Sciatic nerve (tissue), 2 donors: Measurements from ENCODE around the gene LONRF3. TPM values are rescaled to one million over a fixed set of nuclear protein-coding genes. Genes with fewer than 3 reads are reported as not detected.

Source experiments
- ATAC-seq: fragments of 200-7000 bp; cut with Tn5 transposase; one replicate; pipeline ENCODE4 v1.9.1; 2020; ENCODE audit warnings: mild to moderate bottlenecking, moderate library complexity
- DNase-seq: peaks from one replicate; pipeline ENCODE4 v3.0.0-alpha.2; 2020; ENCODE audit warnings: low spot score
- intact Hi-C: fragments of 100-400 bp; cut with DNase I; formaldehyde crosslinking; loops from one replicate; pipeline ENCODE4 v1.14.2; 2022
- total RNA-seq: library from RNA; stranded (reverse); fragmentation: NEBNext Ultra II Directional; extraction: Animal tissue kit (Norgen Biotek cat#: 25700); gene quantifications from one replicate; pipeline ENCODE4 v1.2.1, GENCODE V29; 2021
- donor health status: DM: no; HTN: no; CAD: no.
- donor health status: DM: no; HTN: no; CAD: no.

The LONRF3 gene
- 5.9 TPM for total RNA-seq

DNA sequence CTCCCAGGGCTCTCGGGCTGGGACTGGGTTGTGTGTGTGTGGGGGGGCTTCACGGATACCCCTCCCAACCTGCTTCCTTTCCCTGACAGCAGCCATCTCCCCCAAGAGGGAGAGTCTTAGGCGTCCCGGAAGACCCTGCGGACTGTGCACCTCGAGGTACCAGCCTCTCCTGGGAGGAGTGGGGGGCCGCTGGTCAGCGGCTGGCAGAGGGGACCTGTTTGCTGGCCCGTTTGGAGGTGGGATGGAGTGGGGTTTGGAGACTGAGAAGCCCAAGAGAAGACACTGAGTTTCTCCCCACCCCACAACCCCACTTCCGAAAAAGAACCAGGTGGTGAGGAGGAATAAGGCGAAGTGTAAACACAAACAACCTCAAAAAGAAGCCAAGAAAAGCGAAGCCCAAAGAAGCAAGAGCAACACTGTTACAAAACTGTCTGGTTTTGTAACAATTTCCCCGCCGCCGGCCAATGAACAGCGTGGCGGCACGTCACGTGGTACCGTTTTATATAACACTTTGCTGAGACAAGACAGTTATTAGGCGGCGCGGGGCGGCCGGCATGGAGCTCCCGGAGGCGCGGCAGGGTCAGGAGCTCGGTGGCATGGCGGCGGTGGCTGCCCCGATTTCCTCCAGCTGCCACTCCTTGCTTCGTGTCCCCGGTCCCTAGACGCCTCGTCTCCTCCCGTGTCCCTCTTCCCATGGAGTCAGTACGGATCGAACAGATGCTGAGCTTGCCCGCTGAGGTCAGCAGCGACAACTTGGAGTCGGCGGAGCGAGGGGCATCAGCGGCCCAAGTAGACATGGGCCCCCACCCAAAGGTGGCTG, at the start of gene LONRF3:
Gene LONRF3 (plus strand): TSS at position 531 of the 820 bp plus-strand sequence. CDS start 163 bp downstream, at position 694.
- intact Hi-C loops: no loop called here
- DNase-seq (peak; percentile 87), ATAC-seq (peak; percentile 85)

DNA sequence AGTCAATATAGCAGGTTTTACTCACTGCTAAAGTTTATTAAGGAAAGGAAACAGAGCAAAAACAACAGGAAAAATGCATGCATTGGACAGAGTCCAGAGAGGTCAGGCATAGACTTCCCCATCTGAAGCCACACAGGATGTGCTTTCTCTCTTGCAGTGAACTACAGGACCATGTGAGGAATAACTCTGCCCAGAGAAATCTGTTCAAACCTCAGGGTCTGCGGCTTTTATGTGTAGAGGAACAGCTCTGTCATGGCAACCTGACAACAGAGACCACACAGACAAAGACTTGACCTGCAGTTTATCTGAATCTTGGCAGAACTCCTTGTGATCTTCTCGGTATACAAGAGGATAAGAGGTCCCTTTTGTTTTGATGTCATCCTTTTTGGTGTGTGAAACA, 46.3 kb upstream of the LONRF3 start:
- intact Hi-C loops: no loop called here
- peak; percentile 36 for ATAC-seq

DNA sequence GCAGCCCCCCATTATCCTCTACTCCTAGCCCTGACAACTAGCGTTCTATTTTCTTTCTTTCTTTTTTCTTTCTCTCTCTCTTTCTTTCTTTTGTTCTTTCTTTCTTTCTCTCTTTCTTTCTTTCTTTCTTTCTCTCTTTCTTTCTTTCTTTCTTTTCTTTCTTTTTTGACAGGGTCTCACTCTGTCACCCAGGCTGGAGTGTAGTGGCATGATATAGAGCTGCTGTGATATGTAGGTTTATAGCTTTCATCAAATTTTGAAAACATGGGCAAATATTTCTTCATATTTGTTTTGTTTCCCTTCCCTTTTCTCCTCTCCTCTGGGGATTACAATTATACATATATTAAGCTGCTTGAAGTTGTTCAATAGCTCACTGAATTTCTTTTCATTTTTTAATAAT, 39.1 kb upstream of the LONRF3 start:
- ATAC-seq (no peak), DNase-seq (no peak)
- intact Hi-C loops: no loop called here

More for the DNA sequence above, 46.3 kb upstream of the LONRF3 start:
- no peak for DNase-seq

DNA sequence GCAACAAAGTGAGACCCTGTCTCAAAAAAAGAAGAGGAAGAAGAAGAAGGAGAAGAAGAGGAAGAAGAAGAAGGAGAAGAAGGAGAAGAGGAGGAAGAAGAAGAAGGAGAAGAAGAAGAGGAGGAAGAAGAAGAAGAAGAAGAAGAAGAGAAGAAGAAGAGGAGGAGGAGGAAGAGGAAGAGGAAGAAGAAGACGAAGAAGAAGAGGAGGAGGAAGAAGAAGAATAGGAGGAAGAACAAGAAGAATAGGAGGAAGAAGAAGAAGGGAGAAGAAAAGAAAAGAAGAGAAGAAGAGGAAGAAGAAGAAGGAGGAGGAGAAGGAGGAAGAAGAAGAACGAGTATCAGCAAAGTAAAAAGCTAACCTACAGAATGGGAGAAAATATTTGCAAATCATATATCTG, 33.3 kb upstream of the LONRF3 start:
- DNase-seq (no peak), ATAC-seq (no peak)
- intact Hi-C loops: no loop called here

DNA sequence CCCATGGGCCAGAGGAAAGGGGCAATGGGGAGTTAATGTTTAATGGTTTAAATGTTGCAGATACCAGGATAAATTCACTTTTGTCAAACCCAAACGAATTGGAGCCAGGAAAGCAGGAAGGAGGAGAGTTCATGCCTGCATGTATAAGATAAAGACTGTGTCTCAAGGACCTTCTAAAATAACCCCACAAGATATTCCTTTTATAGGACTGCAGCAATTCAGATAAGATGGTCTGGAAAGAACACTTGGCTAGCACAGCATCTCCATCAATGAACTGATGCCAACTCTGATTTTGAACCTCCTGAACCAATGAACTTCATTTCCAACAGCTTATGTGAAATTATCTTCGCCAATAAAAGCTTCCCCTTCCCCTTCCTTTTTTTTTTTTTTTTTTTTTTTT, 31.3 kb upstream of the LONRF3 start:
- ATAC-seq: no peak
- intact Hi-C loops: no loop called here
- no peak for DNase-seq

DNA sequence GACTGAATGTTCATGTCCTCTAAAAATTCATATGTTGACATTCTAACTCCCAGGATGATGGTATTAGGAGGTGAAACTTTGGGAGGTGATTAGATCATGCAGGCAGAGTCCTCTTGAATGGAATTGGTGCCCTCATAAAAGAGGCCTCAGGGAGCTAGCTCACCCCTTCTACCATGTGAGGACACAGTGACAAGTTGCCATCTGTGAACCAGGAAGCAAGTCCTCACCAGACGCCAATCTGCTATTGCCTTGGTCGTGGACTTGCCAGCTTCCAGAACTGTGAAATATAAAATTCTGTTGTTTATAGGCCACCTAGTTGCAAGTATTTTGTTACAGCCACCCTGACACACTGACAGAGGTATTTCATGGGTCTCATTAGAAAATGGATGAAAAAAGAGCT, 28.5 kb upstream of the LONRF3 start:
- no peak for ATAC-seq

DNA sequence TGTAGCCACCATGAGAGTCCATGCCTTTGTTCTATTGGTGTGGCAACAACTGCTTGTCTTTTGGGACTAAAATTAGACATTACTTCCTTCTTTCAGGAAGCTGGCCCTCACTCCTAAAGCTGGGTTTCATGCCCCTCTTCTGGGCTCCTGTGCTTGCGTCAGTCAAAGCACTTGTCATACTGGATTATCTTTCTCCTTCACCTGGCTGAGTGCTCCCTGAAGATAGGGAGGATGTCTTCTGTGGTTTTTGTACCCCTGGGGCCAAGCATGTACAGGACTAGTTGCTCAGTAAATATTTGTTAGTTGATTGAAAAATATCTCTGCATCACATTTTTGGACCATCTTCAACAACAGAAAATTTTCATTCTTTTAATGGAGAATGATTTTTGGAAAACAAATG, 26.1 kb upstream of the LONRF3 start:
- ATAC-seq: no peak
- intact Hi-C loops: no loop called here
- DNase-seq: no peak

More for the DNA sequence above, 28.5 kb upstream of the LONRF3 start:
- DNase-seq: no peak
- intact Hi-C loops: no loop called here

- no peak for ATAC-seq
- intact Hi-C loops: no loop called here
- DNase-seq: no peak
Measured at GRCh38 chrX:118961866-118962560, 12.4 kb upstream of the LONRF3 start.

DNA sequence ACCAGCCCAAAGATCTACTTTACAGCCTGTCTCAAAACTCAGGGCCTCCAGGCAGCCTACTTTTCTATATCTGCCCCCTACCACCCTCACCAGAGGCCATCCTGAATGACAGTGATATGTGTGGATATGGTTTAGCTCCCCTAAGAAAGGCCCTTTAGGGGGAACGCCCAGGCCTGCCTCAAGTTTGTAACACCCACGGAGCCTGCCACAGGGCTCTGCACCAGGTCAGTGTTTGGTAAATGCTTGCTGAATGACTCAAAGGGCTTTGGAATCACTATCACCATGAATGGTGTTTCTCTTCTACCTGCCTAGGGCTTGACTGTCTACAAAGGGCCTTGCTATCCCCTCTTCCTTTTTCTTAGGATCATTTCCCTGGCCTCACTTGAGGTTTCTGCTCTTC, 11.3 kb upstream of the LONRF3 start:
- ATAC-seq: no peak
- no peak for DNase-seq
- intact Hi-C loops: no loop called here

DNA sequence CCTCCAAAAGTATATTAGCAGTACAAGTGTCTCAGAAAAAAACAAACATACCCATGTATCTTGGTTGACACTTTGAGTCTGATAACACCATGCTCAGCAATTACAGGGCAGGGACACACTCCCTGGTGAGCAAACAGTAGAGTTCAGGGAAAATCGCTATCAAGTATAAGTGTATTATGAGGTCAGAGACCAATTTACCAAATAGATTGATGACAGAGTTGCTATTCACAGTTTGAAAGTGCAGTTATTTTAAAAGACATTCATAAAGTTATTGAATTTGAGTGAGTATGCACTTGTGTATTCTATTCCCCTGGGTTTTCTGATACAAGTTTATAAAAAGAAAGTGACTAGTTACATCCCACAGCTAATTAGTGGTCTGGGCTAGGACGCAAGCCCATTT, 10.2 kb upstream of the LONRF3 start:
- ATAC-seq (no peak), DNase-seq (no peak)
- intact Hi-C loops: no loop called here

DNA sequence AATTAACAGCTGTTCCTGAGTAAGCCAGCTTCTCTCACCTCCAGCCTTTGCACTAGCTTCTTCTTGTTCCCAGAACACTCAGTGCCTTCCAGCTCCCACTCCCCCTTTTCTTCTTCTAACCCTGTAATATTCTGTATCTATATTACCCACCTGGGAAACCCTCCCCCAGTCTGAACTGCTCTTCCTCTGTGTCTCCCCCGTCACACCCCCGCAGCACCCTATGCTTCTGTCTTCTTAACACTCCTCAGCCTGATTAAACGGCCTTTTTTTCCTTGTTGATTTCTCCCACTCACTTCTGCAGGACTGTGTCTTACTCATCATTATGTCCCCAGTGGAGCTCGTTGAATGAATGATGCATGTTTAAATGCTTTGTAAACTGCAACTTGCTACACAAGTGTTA, 9.0 kb upstream of the LONRF3 start:
- no peak for DNase-seq
- intact Hi-C loops: no loop called here
- no peak for ATAC-seq

- intact Hi-C loops: no loop called here
- no peak for ATAC-seq
- DNase-seq: no peak
Measured at GRCh38 chrX:118968031-118968430, 6.4 kb upstream of the LONRF3 start.

- intact Hi-C loops: no loop called here
- no peak for ATAC-seq
- DNase-seq: no peak
Measured at GRCh38 chrX:118971552-118971951, 2.9 kb upstream of the LONRF3 start.

GRCh38 chrX:118973389-118974087, 880 bp upstream of the LONRF3 start:
- intact Hi-C loops: no loop called here
- peak; percentile 63 for DNase-seq
- ATAC-seq: peak; percentile 49

GRCh38 chrX:118974908-118975671, 672 bp downstream of the LONRF3 start:
- DNase-seq: peak; percentile 63
- peak; percentile 5 for ATAC-seq
- intact Hi-C loops: no loop called here

- peak; percentile 83 for DNase-seq
- intact Hi-C loops: no loop called here
- ATAC-seq: peak; percentile 92
Measured at GRCh38 chrX:118975831-118976598, 1.6 kb downstream of the LONRF3 start.

DNA sequence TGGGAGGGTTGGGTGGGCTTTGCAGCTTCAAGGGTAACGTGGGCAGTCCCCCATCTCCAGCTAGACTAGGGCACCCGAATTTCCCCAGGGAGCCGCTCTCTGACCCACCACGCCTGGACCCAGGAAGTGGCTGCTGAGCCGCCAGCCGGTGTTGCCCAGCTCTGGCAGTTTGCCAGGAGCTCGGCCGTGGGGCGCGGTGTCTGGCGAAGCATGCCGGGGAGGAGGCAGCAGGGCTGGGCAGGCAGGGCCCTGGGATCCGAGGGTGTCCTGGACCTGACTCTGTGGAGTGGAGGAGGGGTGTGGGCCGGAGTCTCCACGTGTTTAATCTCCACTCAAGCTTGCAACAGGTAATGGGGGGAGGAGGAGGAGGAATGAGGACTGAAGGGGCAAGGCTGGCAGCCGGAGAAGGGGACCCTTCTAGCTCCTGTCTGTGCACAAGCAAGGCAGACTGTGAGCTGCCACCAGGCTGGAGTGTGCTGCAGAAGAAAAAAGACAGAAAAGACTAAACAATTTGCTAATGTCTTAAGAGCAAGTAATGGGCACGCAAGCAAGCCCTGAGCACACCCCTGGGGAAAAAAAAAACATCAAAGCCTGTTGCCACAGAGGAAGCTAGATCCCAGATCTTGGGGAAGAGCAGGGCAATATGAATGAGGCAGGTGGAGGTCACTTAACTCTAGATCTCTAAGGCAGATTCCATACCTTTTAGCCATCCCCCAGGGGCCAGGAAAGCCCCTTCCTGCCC, 2.4 kb downstream of the LONRF3 start:
- ATAC-seq (peak; percentile 43), DNase-seq (peak; percentile 69)
- intact Hi-C loops: no loop called here

DNA sequence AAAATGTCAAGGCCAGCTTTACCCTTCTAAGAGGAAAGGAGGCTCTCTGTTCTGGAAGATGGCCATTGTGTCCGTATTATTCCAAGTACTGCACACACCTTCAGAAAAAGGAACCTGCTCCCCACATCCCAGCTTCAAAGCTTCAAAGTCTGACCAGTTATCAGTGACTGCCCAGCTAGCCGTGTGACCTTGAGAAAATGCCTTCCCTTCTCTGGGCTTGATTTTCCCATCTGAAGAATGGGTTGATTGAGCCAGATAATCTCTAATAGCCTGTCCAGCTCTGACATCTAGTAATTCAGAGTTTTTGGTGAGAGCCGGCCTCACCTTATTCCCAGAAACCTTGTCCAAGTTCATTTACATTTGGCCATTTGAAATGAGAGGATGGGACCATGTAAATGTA, 3.0 kb downstream of the LONRF3 start:
- no peak for ATAC-seq
- intact Hi-C loops: no loop called here

More for the DNA sequence above, 3.0 kb downstream of the LONRF3 start:
- no peak for DNase-seq
